ENCODE data around the gene GALNT7.
A peak's percentile ranks its signal among the peaks of the same experiment; 100 is the strongest.
"Not testable (repeated sequence)": the region's sequence is repeated elsewhere in the genome, so short reads cannot be mapped to it uniquely, and the experiment has no call there.

The GALNT7 gene

DNA sequence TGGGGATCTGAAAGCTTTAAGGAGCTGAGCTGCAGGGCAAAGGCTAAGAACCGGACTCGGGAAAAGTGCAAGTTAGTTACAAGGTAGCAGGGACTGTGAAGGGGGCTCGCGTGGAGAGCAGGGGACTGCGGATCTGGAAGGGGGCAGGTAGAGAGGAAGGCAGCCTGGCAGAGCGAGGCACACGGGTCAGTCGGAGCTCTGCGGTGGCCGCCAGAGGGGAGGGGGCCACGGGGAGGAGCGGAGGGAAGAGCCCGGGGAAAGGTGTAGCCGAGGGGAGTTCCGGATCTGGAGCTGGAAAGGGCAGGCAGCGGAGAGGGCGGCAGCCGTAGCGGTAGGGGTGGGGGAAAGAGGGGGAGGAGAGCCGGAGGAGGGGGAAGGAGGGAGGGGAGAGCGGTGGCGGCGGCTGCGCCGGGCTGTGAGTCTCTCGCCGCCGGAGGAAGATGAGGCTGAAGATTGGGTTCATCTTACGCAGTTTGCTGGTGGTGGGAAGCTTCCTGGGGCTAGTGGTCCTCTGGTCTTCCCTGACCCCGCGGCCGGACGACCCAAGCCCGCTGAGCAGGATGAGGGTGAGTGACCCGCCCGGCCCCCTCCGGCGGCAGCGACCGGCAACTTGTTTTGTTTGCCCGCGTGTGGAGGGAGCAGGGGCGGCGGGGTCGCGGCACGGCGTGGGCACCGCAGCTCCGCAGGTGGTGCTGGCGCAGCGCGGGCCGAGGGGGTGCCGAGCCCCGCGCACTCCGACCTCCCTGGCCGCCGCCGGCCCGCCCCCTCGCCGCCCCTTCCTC lies at the start of gene GALNT7:
Gene GALNT7, plus strand, starts transcription at position 416 of the 782 bp plus-strand sequence. Its CDS starts 25 bp downstream, at position 441.
- Mint-ChIP-seq H3K36me3 (ENCODE audit: low read depth) (no peaks in the 10 kb centered on the region), H3K4me1 (ENCODE audit: low read depth) (peaks cover 35% of the 10 kb centered on the region), H3K27ac (peak within 1 kb of the TSS; percentile 94), H3K27me3 (ENCODE audit: low read depth) (no peaks in the 10 kb centered on the region), H3K4me3 (peak within 1 kb of the TSS; percentile 97), H3K9me3 (no peaks in the 10 kb centered on the region)
- peak; percentile 50 for DNase-seq (ENCODE audit: low spot score)

DNA sequence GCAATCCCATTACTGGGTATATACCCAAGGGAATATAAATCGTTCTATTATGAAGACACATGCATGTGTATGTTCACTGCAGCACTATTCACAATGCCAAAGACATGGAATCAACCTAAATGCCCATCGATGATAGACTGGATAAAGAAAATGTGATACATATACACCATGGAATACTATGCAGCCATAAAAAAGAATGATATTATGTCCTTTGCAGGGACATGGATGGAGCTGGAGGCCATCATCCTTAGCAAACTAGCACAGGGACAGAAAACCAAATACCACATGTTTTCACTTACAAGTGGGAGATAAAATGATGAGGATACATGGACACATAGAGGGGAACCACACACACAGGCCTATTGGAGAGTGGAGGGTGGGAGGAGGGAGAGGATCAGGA lies 49.8 kb upstream of the GALNT7 start:
- not testable (repeated sequence) for H3K4me3 Mint-ChIP-seq; H3K36me3 Mint-ChIP-seq (ENCODE audit: low read depth); DNase-seq (ENCODE audit: low spot score); H3K9me3 Mint-ChIP-seq; H3K27ac Mint-ChIP-seq; H3K27me3 Mint-ChIP-seq (ENCODE audit: low read depth); H3K4me1 Mint-ChIP-seq (ENCODE audit: low read depth)

DNA sequence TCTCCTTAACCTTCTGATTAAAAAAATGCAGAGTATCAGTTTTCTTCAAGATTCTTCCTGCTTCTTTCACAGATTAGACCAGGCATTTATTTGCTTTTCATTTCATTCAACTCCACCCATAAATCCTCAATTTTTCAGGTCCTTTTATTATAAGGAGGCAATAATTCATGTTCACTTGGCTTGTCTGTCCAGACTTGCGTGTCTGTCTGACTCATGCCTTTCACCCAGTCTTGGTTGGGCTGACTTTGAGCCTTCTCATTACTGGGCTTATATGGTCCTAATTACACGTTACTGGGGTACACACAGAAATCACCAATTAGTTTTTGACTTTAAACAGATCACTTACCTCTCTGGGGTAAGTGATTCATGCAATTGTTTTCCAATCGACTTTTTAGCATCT lies 48.8 kb upstream of the GALNT7 start:
- no peaks in the 10 kb centered on the region for H3K36me3 Mint-ChIP-seq (ENCODE audit: low read depth)
- no peaks in the 10 kb centered on the region for H3K9me3 Mint-ChIP-seq
- no peak overlapping the region for H3K4me3 Mint-ChIP-seq
- H3K27me3 Mint-ChIP-seq (ENCODE audit: low read depth), result no peaks in the 10 kb centered on the region
- peaks cover 3% of the 10 kb centered on the region for H3K4me1 Mint-ChIP-seq (ENCODE audit: low read depth)
- DNase-seq (ENCODE audit: low spot score), result no peak
- no peak overlapping the region for H3K27ac Mint-ChIP-seq

DNA sequence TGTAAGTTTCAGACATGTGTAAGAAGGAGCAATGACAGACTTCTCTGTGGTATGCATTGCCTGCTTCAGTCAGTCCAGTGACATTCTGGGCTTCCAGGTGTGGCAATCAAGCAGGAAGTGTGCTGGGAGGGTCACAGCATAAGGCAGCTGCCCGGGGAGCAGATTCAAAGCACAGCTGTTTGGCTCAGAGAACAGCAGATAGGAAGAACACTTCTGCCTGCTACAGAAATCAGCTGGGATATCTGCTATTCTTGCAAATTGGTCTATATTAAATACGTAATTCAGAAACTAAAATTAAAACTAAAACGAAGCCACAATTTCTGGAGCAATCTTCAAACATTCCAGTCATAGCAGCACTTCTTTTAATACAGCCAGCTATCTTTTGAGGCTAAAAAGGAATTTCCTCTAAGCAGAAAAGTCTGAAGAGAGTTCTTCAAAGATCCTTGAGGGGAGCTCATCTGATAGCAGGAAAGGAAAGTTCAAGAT lies 47.5 kb upstream of the GALNT7 start:
- H3K36me3 Mint-ChIP-seq (ENCODE audit: low read depth), result no peaks in the 10 kb centered on the region
- DNase-seq (ENCODE audit: low spot score), result no peak
- H3K4me3 Mint-ChIP-seq, result no peak overlapping the region
- no peak overlapping the region for H3K27ac Mint-ChIP-seq
- H3K9me3 Mint-ChIP-seq, result no peaks in the 10 kb centered on the region
- H3K27me3 Mint-ChIP-seq (ENCODE audit: low read depth), result no peaks in the 10 kb centered on the region
- H3K4me1 Mint-ChIP-seq (ENCODE audit: low read depth), result peaks cover 3% of the 10 kb centered on the region

- H3K4me1 Mint-ChIP-seq (ENCODE audit: low read depth), result peaks cover 3% of the 10 kb centered on the region
- no peaks in the 10 kb centered on the region for H3K36me3 Mint-ChIP-seq (ENCODE audit: low read depth)
- no peak for DNase-seq (ENCODE audit: low spot score)
- H3K27ac Mint-ChIP-seq, result no peak overlapping the region
- no peaks in the 10 kb centered on the region for H3K9me3 Mint-ChIP-seq
- no peak overlapping the region for H3K4me3 Mint-ChIP-seq
- peaks cover 2% of the 10 kb centered on the region for H3K27me3 Mint-ChIP-seq (ENCODE audit: low read depth)
Observed at GRCh38 chr4:173124209-173124865, 44.3 kb upstream of the GALNT7 start.

- Mint-ChIP-seq H3K27me3 (ENCODE audit: low read depth) (peaks cover 2% of the 10 kb centered on the region), H3K9me3 (no peaks in the 10 kb centered on the region), H3K27ac (no peak overlapping the region), H3K4me3 (no peak overlapping the region), H3K36me3 (ENCODE audit: low read depth) (no peaks in the 10 kb centered on the region), H3K4me1 (ENCODE audit: low read depth) (peaks cover 3% of the 10 kb centered on the region)
- no peak for DNase-seq (ENCODE audit: low spot score)
Observed at GRCh38 chr4:173125216-173125812, 43.3 kb upstream of the GALNT7 start.

DNA sequence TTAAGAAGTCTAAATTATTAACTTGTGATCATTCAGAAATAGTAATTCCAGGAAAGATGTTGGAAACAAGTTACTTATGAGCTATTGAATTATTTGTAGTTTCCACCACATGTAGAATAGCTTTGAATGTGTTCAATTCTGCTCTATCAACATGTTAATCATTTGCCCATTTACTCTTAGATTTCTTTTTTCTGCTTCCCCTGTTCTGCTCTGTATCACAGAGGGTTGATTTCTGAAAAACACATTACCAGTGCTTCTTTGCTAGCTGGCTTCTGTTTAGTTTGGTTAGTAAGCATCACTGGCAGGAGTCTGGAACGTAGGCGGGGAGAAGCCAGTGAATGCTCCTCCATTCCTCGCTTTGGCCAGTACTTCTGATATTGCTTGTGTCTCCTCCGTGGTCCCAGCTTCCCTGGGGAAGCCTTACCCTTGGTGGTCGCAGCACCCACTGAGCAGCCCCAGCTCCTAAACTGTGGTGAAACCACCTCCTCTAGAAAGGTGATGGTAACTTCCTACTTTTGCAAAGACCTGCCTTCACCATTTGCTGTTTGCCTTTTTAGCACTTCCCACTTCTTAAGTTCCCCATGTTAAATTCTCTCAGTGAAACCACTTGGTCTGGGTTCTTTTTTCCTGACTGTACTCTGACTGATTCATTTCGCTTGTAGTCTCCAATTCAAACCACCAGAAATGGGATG lies 40.3 kb upstream of the GALNT7 start:
- H3K27me3 Mint-ChIP-seq (ENCODE audit: low read depth), result peaks cover 2% of the 10 kb centered on the region
- H3K36me3 Mint-ChIP-seq (ENCODE audit: low read depth), result no peaks in the 10 kb centered on the region
- no peak overlapping the region for H3K27ac Mint-ChIP-seq
- peaks cover 6% of the 10 kb centered on the region for H3K4me1 Mint-ChIP-seq (ENCODE audit: low read depth)
- no peak for DNase-seq (ENCODE audit: low spot score)
- H3K4me3 Mint-ChIP-seq, result no peak overlapping the region
- H3K9me3 Mint-ChIP-seq, result no peaks in the 10 kb centered on the region

DNA sequence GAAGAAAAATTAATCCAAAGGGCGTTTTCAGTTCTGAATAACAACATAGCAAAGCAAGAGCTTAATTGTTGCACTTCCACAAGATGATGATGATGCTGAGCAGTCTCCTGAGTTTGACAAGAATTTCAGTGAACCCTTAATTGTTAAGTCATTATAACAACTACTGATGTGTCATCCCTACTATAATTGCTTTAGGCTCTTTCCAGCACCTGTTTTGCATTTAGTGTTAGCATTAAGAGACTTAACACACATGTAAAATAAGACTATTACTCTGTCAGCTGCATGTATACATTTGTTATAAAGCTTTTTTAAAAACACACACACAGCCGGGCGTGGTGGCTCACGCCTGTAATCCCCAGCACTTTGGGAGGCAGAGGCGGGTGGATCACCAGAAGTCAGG lies 37.9 kb upstream of the GALNT7 start:
- Mint-ChIP-seq H3K27ac (no peak overlapping the region), H3K27me3 (ENCODE audit: low read depth) (peaks cover 4% of the 10 kb centered on the region), H3K4me1 (ENCODE audit: low read depth) (peaks cover 7% of the 10 kb centered on the region), H3K36me3 (ENCODE audit: low read depth) (no peaks in the 10 kb centered on the region), H3K4me3 (no peak overlapping the region), H3K9me3 (no peaks in the 10 kb centered on the region)
- DNase-seq (ENCODE audit: low spot score), result no peak

DNA sequence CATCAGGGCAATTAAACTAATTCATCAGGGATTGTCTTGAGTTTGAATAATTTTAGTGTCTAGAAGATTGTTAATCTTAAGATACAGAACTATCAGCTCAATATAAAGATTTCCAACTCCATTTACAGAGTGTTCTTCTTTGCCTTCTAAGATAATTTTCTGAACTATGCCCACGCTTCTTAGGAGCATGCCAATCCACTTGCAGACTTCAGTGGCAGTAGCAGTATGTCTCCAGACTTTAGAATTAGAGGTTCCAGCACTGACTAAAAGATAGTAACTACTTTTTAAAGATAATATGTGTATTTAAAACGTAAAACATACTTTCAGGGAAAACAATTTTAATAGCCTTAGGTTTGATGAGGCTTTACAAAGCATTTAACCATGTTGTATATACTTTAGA lies 34.2 kb upstream of the GALNT7 start:
- Mint-ChIP-seq H3K4me3 (no peak overlapping the region), H3K36me3 (ENCODE audit: low read depth) (no peaks in the 10 kb centered on the region), H3K4me1 (ENCODE audit: low read depth) (peaks cover 7% of the 10 kb centered on the region), H3K27me3 (ENCODE audit: low read depth) (peaks cover 10% of the 10 kb centered on the region), H3K27ac (no peak overlapping the region), H3K9me3 (no peaks in the 10 kb centered on the region)
- no peak for DNase-seq (ENCODE audit: low spot score)

GRCh38 chr4:173135241-173135847 lies 33.3 kb upstream of the GALNT7 start:
- no peaks in the 10 kb centered on the region for H3K9me3 Mint-ChIP-seq
- DNase-seq (ENCODE audit: low spot score), result no peak
- no peak overlapping the region for H3K27ac Mint-ChIP-seq
- H3K4me3 Mint-ChIP-seq, result no peak overlapping the region
- no peaks in the 10 kb centered on the region for H3K36me3 Mint-ChIP-seq (ENCODE audit: low read depth)
- H3K27me3 Mint-ChIP-seq (ENCODE audit: low read depth), result peaks cover 12% of the 10 kb centered on the region
- H3K4me1 Mint-ChIP-seq (ENCODE audit: low read depth), result peaks cover 7% of the 10 kb centered on the region

DNA sequence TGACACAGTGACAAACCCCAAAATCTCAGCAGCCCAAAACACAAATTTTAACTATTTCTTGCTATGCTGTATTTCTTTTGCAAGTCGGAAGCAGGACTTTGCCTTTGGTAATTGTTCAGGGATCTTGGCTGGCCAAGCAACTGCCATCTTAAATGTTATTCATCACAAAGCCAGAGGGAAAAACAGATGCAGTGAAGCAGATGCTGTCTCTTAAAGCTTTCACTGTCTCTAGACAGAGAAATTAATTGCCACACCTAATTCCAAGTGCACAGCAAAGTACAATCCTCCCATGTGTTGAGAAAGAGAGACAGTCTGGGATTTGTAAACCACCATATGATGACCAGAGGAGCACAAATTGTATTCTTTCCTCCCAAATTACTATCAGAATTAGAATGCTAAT lies 30.0 kb upstream of the GALNT7 start:
- Mint-ChIP-seq H3K27ac (no peak overlapping the region), H3K27me3 (ENCODE audit: low read depth) (peaks cover 12% of the 10 kb centered on the region), H3K36me3 (ENCODE audit: low read depth) (no peaks in the 10 kb centered on the region), H3K9me3 (no peaks in the 10 kb centered on the region), H3K4me1 (ENCODE audit: low read depth) (no peaks in the 10 kb centered on the region), H3K4me3 (no peak overlapping the region)
- no peak for DNase-seq (ENCODE audit: low spot score)

- H3K9me3 Mint-ChIP-seq, result no peaks in the 10 kb centered on the region
- H3K27me3 Mint-ChIP-seq (ENCODE audit: low read depth), result peaks cover 12% of the 10 kb centered on the region
- H3K36me3 Mint-ChIP-seq (ENCODE audit: low read depth), result no peaks in the 10 kb centered on the region
- no peaks in the 10 kb centered on the region for H3K4me1 Mint-ChIP-seq (ENCODE audit: low read depth)
- H3K27ac Mint-ChIP-seq, result no peak overlapping the region
- no peak for DNase-seq (ENCODE audit: low spot score)
- no peak overlapping the region for H3K4me3 Mint-ChIP-seq
Observed at GRCh38 chr4:173139561-173139960, 29.1 kb upstream of the GALNT7 start.

DNA sequence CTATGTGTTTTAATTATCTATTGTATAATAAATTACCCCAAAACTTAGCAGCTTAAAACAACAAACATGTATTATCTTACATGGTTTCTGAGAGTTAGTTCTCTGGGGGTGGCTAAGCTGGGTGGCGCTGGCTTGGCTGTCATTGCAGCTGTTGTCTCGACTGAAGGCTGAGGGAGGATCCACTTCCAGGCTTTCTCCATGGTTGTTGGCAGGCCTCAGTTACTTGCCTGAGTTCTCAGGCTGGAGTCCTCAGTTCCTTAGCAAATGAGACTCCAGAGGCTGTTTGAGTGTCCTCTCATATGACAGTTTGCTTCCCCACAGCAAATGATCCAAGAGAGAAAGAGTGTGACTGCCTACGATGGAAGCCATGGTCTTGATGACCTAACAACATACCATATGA lies 23.5 kb upstream of the GALNT7 start:
- no peak overlapping the region for H3K4me3 Mint-ChIP-seq
- no peak overlapping the region for H3K27ac Mint-ChIP-seq
- H3K4me1 Mint-ChIP-seq (ENCODE audit: low read depth), result no peaks in the 10 kb centered on the region
- DNase-seq (ENCODE audit: low spot score), result no peak
- peaks cover 2% of the 10 kb centered on the region for H3K27me3 Mint-ChIP-seq (ENCODE audit: low read depth)
- no peaks in the 10 kb centered on the region for H3K9me3 Mint-ChIP-seq
- no peaks in the 10 kb centered on the region for H3K36me3 Mint-ChIP-seq (ENCODE audit: low read depth)
